Stomach (tissue), 9 donors: Measurements from ENCODE around the gene ZDHHC8. TPM values are rescaled to one million over a fixed set of nuclear protein-coding genes. Genes with fewer than 3 reads are reported as not detected.
A peak's percentile ranks its signal among the peaks of the same experiment; 100 is the strongest.

Source experiments
- DNase-seq, 2 donors: peaks; one replicate each; pipeline versions ENCODE4 v3.0.0 to v3.0.0-alpha.2; 2013 to 2019
- H3K27ac ChIP-seq, 5 donors: fragments of 200-600 bp in 4 of 5; sonication (generic) in 4 of 5; one replicate each; pipeline ENCODE4 v1.5.1; 2013 to 2019; ENCODE audit warnings: mild to moderate bottlenecking in 1 of 5, moderate library complexity in 1 of 5
- H3K27me3 ChIP-seq, 3 donors: fragments of 200-600 bp; sonication (generic); one replicate each; pipeline ENCODE4 v1.5.1; 2017 to 2019; ENCODE audit warnings: mixed run types in 1 of 3
- H3K36me3 ChIP-seq, 4 donors: fragments of 200-600 bp; sonication (generic); 1 replicate in 3 of 4; 2 replicates in 1 of 4; pipeline ENCODE4 v1.5.1; 2016 to 2019
- H3K4me1 ChIP-seq, 4 donors: fragments of 200-600 bp; sonication (generic); one replicate each; pipeline ENCODE4 v1.5.1; 2016 to 2019
- H3K4me3 ChIP-seq, 4 donors: fragments of 200-600 bp; sonication (generic) in 3 of 4; one replicate each; pipeline ENCODE4 v1.5.1; 2016 to 2019; ENCODE audit warnings: mild to moderate bottlenecking in 1 of 4
- H3K9me3 ChIP-seq, 4 donors: fragments of 200-600 bp; sonication (generic); one replicate each; pipeline ENCODE4 v1.5.1; 2016 to 2019
- CTCF ChIP-seq, 7 experiments: fragments of 450-650 bp in 4 of 7; fragments of 200-600 bp in 3 of 7; sonication (generic) in 3 of 7; IDR thresholded peaks; one replicate each; pipeline ENCODE4 v1.5.1; 2016 to 2019; ENCODE audit warnings: antibody characterized with exemption in 7 of 7, control low read depth in 2 of 7, mild to moderate bottlenecking in 1 of 7
- EP300 ChIP-seq: sonication (generic); formaldehyde crosslinking; IDR thresholded peaks from one replicate; pipeline ENCODE4 v1.6.1; 2017; ENCODE audit warnings: antibody characterized with exemption
- POLR2A ChIP-seq, 4 donors: fragments of 450-650 bp; IDR thresholded peaks; one replicate each; pipeline ENCODE4 v1.6.1; 2016; ENCODE audit warnings: antibody characterized with exemption in 4 of 4, control low read depth in 2 of 4, mild to moderate bottlenecking in 1 of 4, moderate library complexity in 1 of 4
- POLR2AphosphoS5 ChIP-seq, 3 donors: sonication (generic); formaldehyde crosslinking; IDR thresholded peaks; one replicate each; pipeline ENCODE4 v1.6.1; 2016; ENCODE audit warnings: antibody characterized with exemption in 3 of 3
- whole genome bisulfite sequencing, 5 donors: extraction: QIAGEN DNeasy Blood & Tissue Kit in 3 of 5; methylation state at CpG; one replicate each; pipeline versions ENCODE4 v1.1.5 to v1.1.7; 2013 to 2018; 5-methylcytosine and 5-hydroxymethylcytosine counted together
- intact Hi-C: fragments of 100-400 bp; cut with DNase I; formaldehyde crosslinking; loops from one replicate; pipeline ENCODE4 v1.15.1; 2023; ENCODE audit warnings: low total_unique reads
- polyA plus RNA-seq, 3 donors: library from polyadenylated mRNA; stranded (reverse); fragments of 200-250 nt; gene quantifications; one replicate each; pipeline ENCODE4 v1.2.3, GENCODE V29; 2013
- total RNA-seq, 5 donors: library from RNA; depleted of rRNA; stranded (reverse); fragments of >200 nt; gene quantifications; one replicate each; pipeline versions ENCODE4 v1.1.0 to v1.2.3, GENCODE V29; 2014 to 2016
- donor health status: healthy with polysubstance abuse.
- donor health status: Bipolar disorder and iron deficiency.
- donor health status: healthy.

The ZDHHC8 gene
- total and polyA plus RNA-seq, 8 donors: 3.2 to 228 (median 18.7) TPM

GRCh38 chr22:20114506-20115475, 16.8 kb upstream of the ZDHHC8 start:
- DNase-seq: no peak
- Histone ChIP-seq H3K27me3 (no peaks in the 10 kb centered on the region), H3K36me3 (peaks cover 55 to 72% (median 70%) of the 10 kb centered on the region in 4 donors), H3K4me1 (peaks cover 27 to 67% (median 56%) of the 10 kb centered on the region in 4 donors), H3K27ac (peak overlapping the region in 2 of 5 donors; percentile 1 to 87), H3K4me3 (peak overlapping the region in 2 of 4 donors; percentile 76 to 99), H3K9me3 (no peaks in the 10 kb centered on the region)
- WGBS, 5 donors: 84 to 95% (median 88%) methylated on average over 23 to 36 of the region's 36 CpGs
- intact Hi-C loops: no loop called here
- TF ChIP-seq EP300 (no peak), POLR2A (IDR thresholded peaks at IDR 0.05) (no peak), CTCF (IDR thresholded peaks at IDR 0.05) (no peak), POLR2AphosphoS5 (IDR thresholded peaks at IDR 0.05) (no peak)

GRCh38 chr22:20115691-20116375, 15.8 kb upstream of the ZDHHC8 start, which contains the start of gene RANBP1:
RANBP1 (plus strand) TSS chr22:20116104; CDS start chr22:20116185, 81 bp downstream.
- H3K27me3 ChIP-seq: no peaks in the 10 kb centered on the region
- H3K36me3 ChIP-seq: peaks cover 55 to 72% (median 70%) of the 10 kb centered on the region in 4 donors
- peak within 1 kb of the TSS; percentile 83 to 94 (median 89) for H3K27ac ChIP-seq
- H3K4me3 ChIP-seq: peak within 1 kb of the TSS; percentile 63 to 99 (median 84)
- DNase-seq: no peak
- intact Hi-C loops: no loop called here
- H3K4me1 ChIP-seq: peaks cover 27 to 73% (median 67%) of the 10 kb centered on the region in 4 donors
- 45 to 59% (median 54%) methylated on average over 26 to 30 of the region's 30 CpGs for WGBS, 5 donors
- H3K9me3 ChIP-seq: no peaks in the 10 kb centered on the region
- no peak for TF ChIP-seq EP300
- no peak for TF ChIP-seq POLR2AphosphoS5 (IDR thresholded peaks at IDR 0.05)
- no peak for TF ChIP-seq POLR2A (IDR thresholded peaks at IDR 0.05)
- TF ChIP-seq CTCF (IDR thresholded peaks at IDR 0.05): no peak

GRCh38 chr22:20116376-20116950, 15.1 kb upstream of the ZDHHC8 start:
- Histone ChIP-seq H3K36me3 (peaks cover 58 to 72% (median 70%) of the 10 kb centered on the region in 4 donors), H3K27ac (peak overlapping the region; percentile 83 to 94 (median 89)), H3K9me3 (no peaks in the 10 kb centered on the region), H3K27me3 (no peaks in the 10 kb centered on the region), H3K4me1 (peaks cover 27 to 73% (median 69%) of the 10 kb centered on the region in 4 donors), H3K4me3 (peak overlapping the region; percentile 63 to 99 (median 84))
- TF ChIP-seq POLR2A (IDR thresholded peaks at IDR 0.05): no peak
- TF ChIP-seq POLR2AphosphoS5 (IDR thresholded peaks at IDR 0.05): no peak
- TF ChIP-seq CTCF (IDR thresholded peaks at IDR 0.05): no peak
- no peak for TF ChIP-seq EP300
- intact Hi-C loops: no loop called here
- no peak for DNase-seq
- 2 to 4% (median 3%) methylated on average over 15 to 27 of the region's 27 CpGs for WGBS, 5 donors
